GM23338 (cell line): ENCODE data around the gene SMCO3. TPM values are rescaled to one million over a fixed set of nuclear protein-coding genes. Genes with fewer than 3 reads are reported as not detected.

Experiments
- ATAC-seq: fragments of 200-7000 bp; cut with Tn5 transposase; 3 replicates; pipeline ENCODE4 v1.9.1; 2020
- DNase-seq: peaks from one replicate; pipeline ENCODE4 v3.0.0-alpha.2; 2015; ENCODE audit warnings: low spot score
- H2AFZ ChIP-seq: fragments of 200-600 bp; sonication (generic); 2 replicates; pipeline ENCODE4 v1.8.0; 2016; ENCODE audit warnings: antibody characterized with exemption, mild to moderate bottlenecking, moderate library complexity
- H3F3A ChIP-seq: fragments of 200-600 bp; sonication (generic); replicated peaks from 2 replicates; pipeline ENCODE4 v1.8.0; 2017; ENCODE audit warnings: antibody characterized with exemption, mixed run types, low read depth
- H3K27ac ChIP-seq: fragments of 200-600 bp; sonication (generic); 2 replicates; pipeline ENCODE4 v1.6.1; 2016; ENCODE audit warnings: low read depth
- H3K27me3 ChIP-seq: fragments of 200-600 bp; sonication (generic); 2 replicates; pipeline ENCODE4 v1.8.0; 2016; ENCODE audit warnings: mild to moderate bottlenecking, mixed run types, moderate library complexity; ENCODE audit not compliant: insufficient read depth
- H3K36me3 ChIP-seq: fragments of 200-600 bp; sonication (generic); 2 replicates; pipeline ENCODE4 v1.8.0; 2016; ENCODE audit warnings: mild to moderate bottlenecking; ENCODE audit not compliant: insufficient read depth
- H3K4me1 ChIP-seq: fragments of 200-600 bp; sonication (generic); 2 replicates; pipeline ENCODE4 v1.8.0; 2016; ENCODE audit warnings: mild to moderate bottlenecking, moderate library complexity; ENCODE audit not compliant: insufficient read depth
- H3K4me2 ChIP-seq: fragments of 200-600 bp; sonication (generic); 2 replicates; pipeline ENCODE4 v1.7.1; 2017; ENCODE audit warnings: mixed run types
- H3K4me3 ChIP-seq: fragments of 200-600 bp; sonication (generic); 2 replicates; pipeline ENCODE4 v1.6.1; 2016; ENCODE audit warnings: mixed run types
- H3K79me2 ChIP-seq: fragments of 200-600 bp; sonication (generic); replicated peaks from 2 replicates; pipeline ENCODE4 v1.8.0; 2017; ENCODE audit warnings: mild to moderate bottlenecking; ENCODE audit not compliant: insufficient read depth
- H3K9me2 ChIP-seq: fragments of 200-600 bp; sonication (generic); 2 replicates; pipeline ENCODE4 v1.8.0; 2017; ENCODE audit not compliant: insufficient read depth
- H4K20me1 ChIP-seq: fragments of 200-600 bp; sonication (generic); replicated peaks from 2 replicates; pipeline ENCODE4 v1.8.0; 2017; ENCODE audit warnings: mild to moderate bottlenecking; ENCODE audit not compliant: insufficient read depth
- H3K27ac Mint-ChIP-seq: 2 replicates; pipeline ENCODE4 v1.8.0; 2020; ENCODE audit warnings: inconsistent platforms, mild to moderate bottlenecking, moderate library complexity, mixed read lengths
- H3K27me3 Mint-ChIP-seq: 3 replicates; pipeline ENCODE4 v1.8.0; 2022; ENCODE audit warnings: low read depth, mild to moderate bottlenecking, moderate library complexity, mixed read lengths, inconsistent platforms; ENCODE audit not compliant: insufficient read depth, poor library complexity
- H3K36me3 Mint-ChIP-seq: 3 replicates; pipeline ENCODE4 v1.8.0; 2021; ENCODE audit warnings: low read depth, mild to moderate bottlenecking, inconsistent platforms, moderate library complexity, mixed read lengths
- H3K4me1 Mint-ChIP-seq: 3 replicates; pipeline ENCODE4 v1.8.0; 2020; ENCODE audit warnings: mild to moderate bottlenecking, inconsistent platforms, mixed read lengths
- H3K4me3 Mint-ChIP-seq: 3 replicates; pipeline ENCODE4 v1.8.0; 2021; ENCODE audit warnings: moderate library complexity, mild to moderate bottlenecking, inconsistent platforms, mixed read lengths
- H3K9me3 Mint-ChIP-seq: 3 replicates; pipeline ENCODE4 v1.8.0; 2020; ENCODE audit warnings: moderate library complexity, mild to moderate bottlenecking, inconsistent platforms, mixed read lengths
- CREB1 ChIP-seq: fragments of 250-450 bp; sonication (Bioruptor Pico); IDR thresholded peaks from 2 replicates; pipeline ENCODE4 v1.5.0; 2020; ENCODE audit warnings: low read depth, mild to moderate bottlenecking, moderate library complexity
- EZH2 ChIP-seq: fragments of 200-600 bp; sonication (generic); IDR thresholded peaks from one replicate; pipeline ENCODE4 v1.8.0; 2017; ENCODE audit warnings: antibody characterized with exemption, mild to moderate bottlenecking, low read depth; ENCODE audit not compliant: unreplicated experiment
- EZH2phosphoT487 ChIP-seq: fragments of 200-600 bp; sonication (generic); IDR thresholded peaks from one replicate; pipeline ENCODE4 v1.8.1; 2018; ENCODE audit warnings: antibody characterized with exemption; ENCODE audit not compliant: unreplicated experiment
- JUNB ChIP-seq: IDR thresholded peaks from one replicate; pipeline ENCODE4 v1.6.1; 2016; ENCODE audit warnings: antibody characterized with exemption; ENCODE audit not compliant: unreplicated experiment
- NANOG ChIP-seq: IDR thresholded peaks from 2 replicates; pipeline ENCODE4 v1.6.1; 2016; ENCODE audit warnings: antibody characterized with exemption, borderline replicate concordance
- POLR2AphosphoS5 ChIP-seq: IDR thresholded peaks from 2 replicates; pipeline ENCODE4 v1.6.1; 2016; ENCODE audit warnings: antibody characterized with exemption, low read depth
- STAT1 ChIP-seq: IDR thresholded peaks from one replicate; pipeline ENCODE4 v1.6.1; 2016; ENCODE audit warnings: antibody characterized with exemption; ENCODE audit not compliant: unreplicated experiment
- ZNF114 ChIP-seq: fragments of 250-450 bp; sonication (Bioruptor Pico); IDR thresholded peaks from 2 replicates; pipeline ENCODE4 v1.5.0; 2020; ENCODE audit warnings: mild to moderate bottlenecking, moderate library complexity
- ZNF331 ChIP-seq: fragments of 250-450 bp; sonication (Bioruptor Pico); IDR thresholded peaks from 2 replicates; pipeline ENCODE4 v1.5.0; 2020; ENCODE audit warnings: low read depth, mild to moderate bottlenecking, moderate library complexity
- polyA plus RNA-seq: library from polyadenylated mRNA; unstranded; fragments of >200 nt; fragmentation: Nextera tagmentation; extraction: Ambion mirVana; gene quantifications from 2 replicates; pipeline ENCODE4 v1.2.1, GENCODE V29; 2016
- total RNA-seq: library from RNA; depleted of rRNA; stranded (reverse); fragments of >200 nt; shearing (Covaris generic); gene quantifications from 2 replicates; pipeline ENCODE4 v1.2.3, GENCODE V29; 2014
- TF ChIP-seq, protein P1 (sequence below): IDR thresholded peaks from one replicate; pipeline ENCODE4 v1.6.1; 2018; ENCODE audit warnings: antibody characterized with exemption; ENCODE audit not compliant: unreplicated experiment
- TF ChIP-seq, protein P2 (sequence below): fragments of 250-450 bp; sonication (Bioruptor Pico); IDR thresholded peaks from 2 replicates; pipeline ENCODE4 v1.5.0; 2020; ENCODE audit warnings: mild to moderate bottlenecking, moderate library complexity
- TF ChIP-seq, protein P3 (sequence below): IDR thresholded peaks from 2 replicates; pipeline ENCODE4 v1.6.1; 2016; ENCODE audit warnings: antibody characterized with exemption
- TF ChIP-seq, protein P4 (sequence below), 2 experiments: fragments of 200-600 bp in 1 of 2; sonication (generic) in 1 of 2; conservative IDR thresholded peaks; 2 replicates each; pipeline versions ENCODE4 v1.5.1 to v1.6.1; 2016 to 2017; ENCODE audit warnings: antibody characterized with exemption in 2 of 2, low read depth in 2 of 2, mild to moderate bottlenecking in 2 of 2, moderate library complexity in 1 of 2

The SMCO3 gene
- total and polyA plus RNA-seq, 2 experiments from 2014 or later, result 0.13 TPM; not detected in 1

DNA sequence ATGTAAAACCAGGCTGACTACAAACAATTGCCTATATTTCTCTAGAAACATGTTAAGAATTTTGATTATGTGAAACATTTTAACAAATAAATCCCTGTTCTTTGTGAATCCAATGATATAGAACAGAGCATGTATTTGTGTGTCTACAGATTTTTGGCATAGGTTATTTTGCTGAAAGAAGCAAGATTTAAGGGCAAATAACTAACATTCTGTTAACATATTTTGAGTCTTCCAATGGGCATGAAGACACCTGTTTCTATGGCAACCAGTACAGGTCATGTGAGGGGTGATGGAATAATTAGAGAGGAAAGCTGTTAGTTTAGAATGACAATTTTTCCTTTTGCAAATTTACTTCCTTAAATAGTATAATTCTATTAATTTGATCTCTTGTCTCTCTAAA is 20.5 kb upstream of the SMCO3 start:
- no peaks in the 10 kb centered on the region for H3F3A ChIP-seq
- H3K9me2 ChIP-seq, result no peaks in the 10 kb centered on the region
- Mint-ChIP-seq H3K4me3 (no peak overlapping the region), H3K27me3 (no peaks in the 10 kb centered on the region), H3K27ac (no peak overlapping the region), H3K4me1 (peaks cover 3% of the 10 kb centered on the region; the same call in 1 of the 3 replicates), H3K36me3 (peaks cover 2% of the 10 kb centered on the region; the same call in 1 of the 3 replicates), H3K9me3 (peaks cover 4% of the 10 kb centered on the region; the same call in 1 of the 3 replicates)
- DNase-seq (no peak), ATAC-seq (no peak)
- no peak overlapping the region for H3K27ac ChIP-seq
- no peaks in the 10 kb centered on the region for H4K20me1 ChIP-seq
- H3K27me3 ChIP-seq, result no peaks in the 10 kb centered on the region
- no peaks in the 10 kb centered on the region for H3K79me2 ChIP-seq
- H3K4me2 ChIP-seq, result no peak overlapping the region
- no peaks in the 10 kb centered on the region for H3K36me3 ChIP-seq
- TF ChIP-seq, protein P1, sequence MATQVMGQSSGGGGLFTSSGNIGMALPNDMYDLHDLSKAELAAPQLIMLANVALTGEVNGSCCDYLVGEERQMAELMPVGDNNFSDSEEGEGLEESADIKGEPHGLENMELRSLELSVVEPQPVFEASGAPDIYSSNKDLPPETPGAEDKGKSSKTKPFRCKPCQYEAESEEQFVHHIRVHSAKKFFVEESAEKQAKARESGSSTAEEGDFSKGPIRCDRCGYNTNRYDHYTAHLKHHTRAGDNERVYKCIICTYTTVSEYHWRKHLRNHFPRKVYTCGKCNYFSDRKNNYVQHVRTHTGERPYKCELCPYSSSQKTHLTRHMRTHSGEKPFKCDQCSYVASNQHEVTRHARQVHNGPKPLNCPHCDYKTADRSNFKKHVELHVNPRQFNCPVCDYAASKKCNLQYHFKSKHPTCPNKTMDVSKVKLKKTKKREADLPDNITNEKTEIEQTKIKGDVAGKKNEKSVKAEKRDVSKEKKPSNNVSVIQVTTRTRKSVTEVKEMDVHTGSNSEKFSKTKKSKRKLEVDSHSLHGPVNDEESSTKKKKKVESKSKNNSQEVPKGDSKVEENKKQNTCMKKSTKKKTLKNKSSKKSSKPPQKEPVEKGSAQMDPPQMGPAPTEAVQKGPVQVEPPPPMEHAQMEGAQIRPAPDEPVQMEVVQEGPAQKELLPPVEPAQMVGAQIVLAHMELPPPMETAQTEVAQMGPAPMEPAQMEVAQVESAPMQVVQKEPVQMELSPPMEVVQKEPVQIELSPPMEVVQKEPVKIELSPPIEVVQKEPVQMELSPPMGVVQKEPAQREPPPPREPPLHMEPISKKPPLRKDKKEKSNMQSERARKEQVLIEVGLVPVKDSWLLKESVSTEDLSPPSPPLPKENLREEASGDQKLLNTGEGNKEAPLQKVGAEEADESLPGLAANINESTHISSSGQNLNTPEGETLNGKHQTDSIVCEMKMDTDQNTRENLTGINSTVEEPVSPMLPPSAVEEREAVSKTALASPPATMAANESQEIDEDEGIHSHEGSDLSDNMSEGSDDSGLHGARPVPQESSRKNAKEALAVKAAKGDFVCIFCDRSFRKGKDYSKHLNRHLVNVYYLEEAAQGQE, result no peak
- TF ChIP-seq, protein P2, sequence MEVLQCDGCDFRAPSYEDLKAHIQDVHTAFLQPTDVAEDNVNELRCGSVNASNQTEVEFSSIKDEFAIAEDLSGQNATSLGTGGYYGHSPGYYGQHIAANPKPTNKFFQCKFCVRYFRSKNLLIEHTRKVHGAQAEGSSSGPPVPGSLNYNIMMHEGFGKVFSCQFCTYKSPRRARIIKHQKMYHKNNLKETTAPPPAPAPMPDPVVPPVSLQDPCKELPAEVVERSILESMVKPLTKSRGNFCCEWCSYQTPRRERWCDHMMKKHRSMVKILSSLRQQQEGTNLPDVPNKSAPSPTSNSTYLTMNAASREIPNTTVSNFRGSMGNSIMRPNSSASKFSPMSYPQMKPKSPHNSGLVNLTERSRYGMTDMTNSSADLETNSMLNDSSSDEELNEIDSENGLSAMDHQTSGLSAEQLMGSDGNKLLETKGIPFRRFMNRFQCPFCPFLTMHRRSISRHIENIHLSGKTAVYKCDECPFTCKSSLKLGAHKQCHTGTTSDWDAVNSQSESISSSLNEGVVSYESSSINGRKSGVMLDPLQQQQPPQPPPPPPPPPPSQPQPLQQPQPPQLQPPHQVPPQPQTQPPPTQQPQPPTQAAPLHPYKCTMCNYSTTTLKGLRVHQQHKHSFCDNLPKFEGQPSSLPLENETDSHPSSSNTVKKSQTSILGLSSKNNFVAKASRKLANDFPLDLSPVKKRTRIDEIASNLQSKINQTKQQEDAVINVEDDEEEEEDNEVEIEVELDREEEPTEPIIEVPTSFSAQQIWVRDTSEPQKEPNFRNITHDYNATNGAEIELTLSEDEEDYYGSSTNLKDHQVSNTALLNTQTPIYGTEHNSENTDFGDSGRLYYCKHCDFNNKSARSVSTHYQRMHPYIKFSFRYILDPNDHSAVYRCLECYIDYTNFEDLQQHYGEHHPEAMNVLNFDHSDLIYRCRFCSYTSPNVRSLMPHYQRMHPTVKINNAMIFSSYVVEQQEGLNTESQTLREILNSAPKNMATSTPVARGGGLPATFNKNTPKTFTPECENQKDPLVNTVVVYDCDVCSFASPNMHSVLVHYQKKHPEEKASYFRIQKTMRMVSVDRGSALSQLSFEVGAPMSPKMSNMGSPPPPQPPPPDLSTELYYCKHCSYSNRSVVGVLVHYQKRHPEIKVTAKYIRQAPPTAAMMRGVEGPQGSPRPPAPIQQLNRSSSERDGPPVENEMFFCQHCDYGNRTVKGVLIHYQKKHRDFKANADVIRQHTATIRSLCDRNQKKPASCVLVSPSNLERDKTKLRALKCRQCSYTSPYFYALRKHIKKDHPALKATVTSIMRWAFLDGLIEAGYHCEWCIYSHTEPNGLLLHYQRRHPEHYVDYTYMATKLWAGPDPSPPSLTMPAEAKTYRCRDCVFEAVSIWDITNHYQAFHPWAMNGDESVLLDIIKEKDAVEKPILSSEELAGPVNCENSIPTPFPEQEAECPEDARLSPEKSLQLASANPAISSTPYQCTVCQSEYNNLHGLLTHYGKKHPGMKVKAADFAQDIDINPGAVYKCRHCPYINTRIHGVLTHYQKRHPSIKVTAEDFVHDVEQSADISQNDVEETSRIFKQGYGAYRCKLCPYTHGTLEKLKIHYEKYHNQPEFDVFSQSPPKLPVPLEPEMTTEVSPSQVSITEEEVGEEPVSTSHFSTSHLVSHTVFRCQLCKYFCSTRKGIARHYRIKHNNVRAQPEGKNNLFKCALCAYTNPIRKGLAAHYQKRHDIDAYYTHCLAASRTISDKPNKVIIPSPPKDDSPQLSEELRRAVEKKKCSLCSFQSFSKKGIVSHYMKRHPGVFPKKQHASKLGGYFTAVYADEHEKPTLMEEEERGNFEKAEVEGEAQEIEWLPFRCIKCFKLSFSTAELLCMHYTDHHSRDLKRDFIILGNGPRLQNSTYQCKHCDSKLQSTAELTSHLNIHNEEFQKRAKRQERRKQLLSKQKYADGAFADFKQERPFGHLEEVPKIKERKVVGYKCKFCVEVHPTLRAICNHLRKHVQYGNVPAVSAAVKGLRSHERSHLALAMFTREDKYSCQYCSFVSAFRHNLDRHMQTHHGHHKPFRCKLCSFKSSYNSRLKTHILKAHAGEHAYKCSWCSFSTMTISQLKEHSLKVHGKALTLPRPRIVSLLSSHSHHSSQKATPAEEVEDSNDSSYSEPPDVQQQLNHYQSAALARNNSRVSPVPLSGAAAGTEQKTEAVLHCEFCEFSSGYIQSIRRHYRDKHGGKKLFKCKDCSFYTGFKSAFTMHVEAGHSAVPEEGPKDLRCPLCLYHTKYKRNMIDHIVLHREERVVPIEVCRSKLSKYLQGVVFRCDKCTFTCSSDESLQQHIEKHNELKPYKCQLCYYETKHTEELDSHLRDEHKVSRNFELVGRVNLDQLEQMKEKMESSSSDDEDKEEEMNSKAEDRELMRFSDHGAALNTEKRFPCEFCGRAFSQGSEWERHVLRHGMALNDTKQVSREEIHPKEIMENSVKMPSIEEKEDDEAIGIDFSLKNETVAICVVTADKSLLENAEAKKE (CRISPR knock-in tag), result no peak
- TF ChIP-seq JUNB (no peak), STAT1 (no peak), NANOG (no peak), ZNF331 (CRISPR knock-in tag) (no peak), ZNF114 (CRISPR knock-in tag) (no peak), CREB1 (CRISPR knock-in tag) (no peak), EZH2 (no peak), EZH2phosphoT487 (no peak), POLR2AphosphoS5 (no peak)
- TF ChIP-seq, protein P3, sequence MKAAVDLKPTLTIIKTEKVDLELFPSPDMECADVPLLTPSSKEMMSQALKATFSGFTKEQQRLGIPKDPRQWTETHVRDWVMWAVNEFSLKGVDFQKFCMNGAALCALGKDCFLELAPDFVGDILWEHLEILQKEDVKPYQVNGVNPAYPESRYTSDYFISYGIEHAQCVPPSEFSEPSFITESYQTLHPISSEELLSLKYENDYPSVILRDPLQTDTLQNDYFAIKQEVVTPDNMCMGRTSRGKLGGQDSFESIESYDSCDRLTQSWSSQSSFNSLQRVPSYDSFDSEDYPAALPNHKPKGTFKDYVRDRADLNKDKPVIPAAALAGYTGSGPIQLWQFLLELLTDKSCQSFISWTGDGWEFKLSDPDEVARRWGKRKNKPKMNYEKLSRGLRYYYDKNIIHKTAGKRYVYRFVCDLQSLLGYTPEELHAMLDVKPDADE, result no peak
- TF ChIP-seq, protein P4, sequence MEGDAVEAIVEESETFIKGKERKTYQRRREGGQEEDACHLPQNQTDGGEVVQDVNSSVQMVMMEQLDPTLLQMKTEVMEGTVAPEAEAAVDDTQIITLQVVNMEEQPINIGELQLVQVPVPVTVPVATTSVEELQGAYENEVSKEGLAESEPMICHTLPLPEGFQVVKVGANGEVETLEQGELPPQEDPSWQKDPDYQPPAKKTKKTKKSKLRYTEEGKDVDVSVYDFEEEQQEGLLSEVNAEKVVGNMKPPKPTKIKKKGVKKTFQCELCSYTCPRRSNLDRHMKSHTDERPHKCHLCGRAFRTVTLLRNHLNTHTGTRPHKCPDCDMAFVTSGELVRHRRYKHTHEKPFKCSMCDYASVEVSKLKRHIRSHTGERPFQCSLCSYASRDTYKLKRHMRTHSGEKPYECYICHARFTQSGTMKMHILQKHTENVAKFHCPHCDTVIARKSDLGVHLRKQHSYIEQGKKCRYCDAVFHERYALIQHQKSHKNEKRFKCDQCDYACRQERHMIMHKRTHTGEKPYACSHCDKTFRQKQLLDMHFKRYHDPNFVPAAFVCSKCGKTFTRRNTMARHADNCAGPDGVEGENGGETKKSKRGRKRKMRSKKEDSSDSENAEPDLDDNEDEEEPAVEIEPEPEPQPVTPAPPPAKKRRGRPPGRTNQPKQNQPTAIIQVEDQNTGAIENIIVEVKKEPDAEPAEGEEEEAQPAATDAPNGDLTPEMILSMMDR (conservative IDR thresholded peaks at IDR 0.05; ENCODE audit: low read depth in 2 of 2), result no peak
- H3K4me3 ChIP-seq, result no peak overlapping the region
- no peaks in the 10 kb centered on the region for H3K4me1 ChIP-seq
- H2AFZ ChIP-seq, result no peak overlapping the region
